ENCODE results near the gene KCTD11.
"Not testable (repeated sequence)": the region's sequence is repeated elsewhere in the genome, so short reads cannot be mapped to it uniquely, and the experiment has no call there.

KCTD11 gene

GRCh38 chr17:7332111-7332510 is 19.9 kb upstream of the KCTD11 start:
- DNase-seq (ENCODE audit: insufficient read length): no peak
- TF ChIP-seq TAF1 (IDR thresholded peaks at IDR 0.05; ENCODE audit: borderline replicate concordance, low read depth, low read length) (no peak), POLR2AphosphoS5 (IDR thresholded peaks at IDR 0.05; ENCODE audit: low read depth, low read length) (no peak)
- no peak for FAIRE-seq

- DNase-seq (ENCODE audit: insufficient read length): not testable (repeated sequence)
- peak; percentile 83 for FAIRE-seq
- peak; percentile 65; the same call in 1 of the 2 replicates for TF ChIP-seq POLR2A (IDR thresholded peaks at IDR 0.05; ENCODE audit: low read depth, low read length)
Observed at GRCh38 chr17:7332600-7333069, 19.3 kb upstream of the KCTD11 start.

GRCh38 chr17:7334938-7335538 is 16.9 kb upstream of the KCTD11 start:
- no peak for TF ChIP-seq POLR2AphosphoS5 (IDR thresholded peaks at IDR 0.05; ENCODE audit: low read depth, low read length)
- no peak for TF ChIP-seq TAF1 (IDR thresholded peaks at IDR 0.05; ENCODE audit: borderline replicate concordance, low read depth, low read length)
- no peak for TF ChIP-seq POLR2A (IDR thresholded peaks at IDR 0.05; ENCODE audit: low read depth, low read length)
- no peak for FAIRE-seq
- DNase-seq (ENCODE audit: insufficient read length): no peak

- peak; percentile 88 for FAIRE-seq
- DNase-seq (ENCODE audit: insufficient read length): not testable (repeated sequence)
Observed at GRCh38 chr17:7335765-7336164, 16.2 kb upstream of the KCTD11 start.

- peak; percentile 46; the same call in 1 of the 2 replicates for TF ChIP-seq TAF1 (IDR thresholded peaks at IDR 0.05; ENCODE audit: borderline replicate concordance, low read depth, low read length)
- peak; percentile 62 for TF ChIP-seq POLR2AphosphoS5 (IDR thresholded peaks at IDR 0.05; ENCODE audit: low read depth, low read length)
- TF ChIP-seq POLR2A (IDR thresholded peaks at IDR 0.05; ENCODE audit: low read depth, low read length): peak; percentile 65
- DNase-seq (ENCODE audit: insufficient read length) (peak; percentile 79), FAIRE-seq (peak; percentile 96)
Observed at GRCh38 chr17:7336240-7337175, 15.5 kb upstream of the KCTD11 start, which contains the start of gene ACAP1. Gene ACAP1, plus strand, starts transcription at chr17:7336529. Its CDS starts 206 bp downstream, at chr17:7336735.

- FAIRE-seq; DNase-seq (ENCODE audit: insufficient read length): not testable (repeated sequence)
Observed at GRCh38 chr17:7337600-7337999, 14.4 kb upstream of the KCTD11 start.

- TF ChIP-seq TAF1 (IDR thresholded peaks at IDR 0.05; ENCODE audit: borderline replicate concordance, low read depth, low read length): no peak
- no peak for TF ChIP-seq POLR2A (IDR thresholded peaks at IDR 0.05; ENCODE audit: low read depth, low read length)
- no peak for TF ChIP-seq POLR2AphosphoS5 (IDR thresholded peaks at IDR 0.05; ENCODE audit: low read depth, low read length)
- DNase-seq (ENCODE audit: insufficient read length) (no peak), FAIRE-seq (no peak)
Observed at GRCh38 chr17:7340179-7340578, 11.8 kb upstream of the KCTD11 start.

- DNase-seq (ENCODE audit: insufficient read length) (no peak), FAIRE-seq (no peak)
Observed at GRCh38 chr17:7341842-7342241, 10.1 kb upstream of the KCTD11 start.

GRCh38 chr17:7343250-7343649 is 8.7 kb upstream of the KCTD11 start:
- DNase-seq (ENCODE audit: insufficient read length) (no peak), FAIRE-seq (no peak)
- TF ChIP-seq POLR2AphosphoS5 (IDR thresholded peaks at IDR 0.05; ENCODE audit: low read depth, low read length): no peak
- TF ChIP-seq POLR2A (IDR thresholded peaks at IDR 0.05; ENCODE audit: low read depth, low read length): no peak
- no peak for TF ChIP-seq TAF1 (IDR thresholded peaks at IDR 0.05; ENCODE audit: borderline replicate concordance, low read depth, low read length)

More at GRCh38 chr17:7341842-7342241, 10.1 kb upstream of the KCTD11 start:
- TF ChIP-seq POLR2AphosphoS5 (IDR thresholded peaks at IDR 0.05; ENCODE audit: low read depth, low read length): no peak
- TF ChIP-seq POLR2A (IDR thresholded peaks at IDR 0.05; ENCODE audit: low read depth, low read length): no peak
- no peak for TF ChIP-seq TAF1 (IDR thresholded peaks at IDR 0.05; ENCODE audit: borderline replicate concordance, low read depth, low read length)

GRCh38 chr17:7346761-7347614 is 5.0 kb upstream of the KCTD11 start:
- no peak for FAIRE-seq
- no peak for DNase-seq (ENCODE audit: insufficient read length)
- TF ChIP-seq POLR2AphosphoS5 (IDR thresholded peaks at IDR 0.05; ENCODE audit: low read depth, low read length) (no peak), TAF1 (IDR thresholded peaks at IDR 0.05; ENCODE audit: borderline replicate concordance, low read depth, low read length) (no peak), POLR2A (IDR thresholded peaks at IDR 0.05; ENCODE audit: low read depth, low read length) (no peak)

- TF ChIP-seq TAF1 (IDR thresholded peaks at IDR 0.05; ENCODE audit: borderline replicate concordance, low read depth, low read length): no peak
- TF ChIP-seq POLR2AphosphoS5 (IDR thresholded peaks at IDR 0.05; ENCODE audit: low read depth, low read length): no peak
- 0 out of 2 replicates have a peak, but pooled peaks have one; percentile 5 for TF ChIP-seq POLR2A (IDR thresholded peaks at IDR 0.05; ENCODE audit: low read depth, low read length)
- DNase-seq (ENCODE audit: insufficient read length) (no peak), FAIRE-seq (no peak)
Observed at GRCh38 chr17:7347630-7348477, 4.1 kb upstream of the KCTD11 start.

Data from GM12892 (cell line).